H1 (cell line): ENCODE measurements around the gene SLC22A3.

Experiments
- CREB1 ChIP-seq: IDR thresholded peaks from 2 replicates; pipeline ENCODE4 v1.6.1; 2012; ENCODE audit warnings: inconsistent platforms
- CTCF ChIP-seq, 3 experiments: IDR thresholded peaks; 1 replicate in 2 of 3; 2 replicates in 1 of 3; pipeline versions ENCODE4 v1.5.1 to v1.6.1; 2011; ENCODE audit warnings: low read length in 3 of 3, mild to moderate bottlenecking in 3 of 3, inconsistent platforms in 2 of 3, low read depth in 1 of 3, moderate library complexity in 1 of 3; ENCODE audit not compliant: insufficient read depth in 1 of 3; ENCODE audit errors: control extremely low read depth in 1 of 3
- EP300 ChIP-seq, 2 experiments: IDR thresholded peaks; 1 replicate in 1 of 2; 2 replicates in 1 of 2; pipeline ENCODE4 v1.6.1; 2011 to 2012; ENCODE audit warnings: low read depth in 2 of 2, low read length in 2 of 2, mild to moderate bottlenecking in 2 of 2, borderline replicate concordance in 1 of 2, inconsistent platforms in 1 of 2, moderate library complexity in 1 of 2
- GABPA ChIP-seq: IDR thresholded peaks from 2 replicates; pipeline ENCODE4 v1.6.1; 2011; ENCODE audit warnings: mild to moderate bottlenecking, low read length, moderate library complexity, borderline replicate concordance; ENCODE audit not compliant: insufficient read depth
- GTF2F1 ChIP-seq: IDR thresholded peaks from 2 replicates; pipeline ENCODE4 v1.6.1; 2012; ENCODE audit warnings: low read depth, low read length, improper control_type of control experiment, borderline replicate concordance
- POLR2A ChIP-seq, 2 experiments: IDR thresholded peaks; 1 replicate in 1 of 2; 2 replicates in 1 of 2; pipeline ENCODE4 v1.6.1; 2011; ENCODE audit warnings: low read depth in 2 of 2, low read length in 2 of 2, mild to moderate bottlenecking in 2 of 2; ENCODE audit errors: control extremely low read depth in 1 of 2
- RAD21 ChIP-seq, 2 experiments: IDR thresholded peaks in 1 of 2; conservative IDR thresholded peaks in 1 of 2; 2 replicates each; pipeline ENCODE4 v1.6.1; 2011; ENCODE audit warnings: low read depth in 2 of 2, low read length in 2 of 2, improper control_type of control experiment in 1 of 2, inconsistent platforms in 1 of 2, mild to moderate bottlenecking in 1 of 2, moderate library complexity in 1 of 2
- TAF1 ChIP-seq: IDR thresholded peaks from 2 replicates; pipeline ENCODE4 v1.6.1; 2011; ENCODE audit warnings: mild to moderate bottlenecking, low read depth, low read length
- TBP ChIP-seq: IDR thresholded peaks from 2 replicates; pipeline ENCODE4 v1.6.1; 2011; ENCODE audit warnings: low read depth, low read length, improper control_type of control experiment

- TF ChIP-seq TAF1, result no peak
- no peak for TF ChIP-seq EP300 (IDR thresholded peaks at IDR 0.05; ENCODE audit: borderline replicate concordance in 1 of 2, low read depth in 2 of 2, low read length in 2 of 2)
- TF ChIP-seq TBP, result no peak
- no peak for TF ChIP-seq CTCF (IDR thresholded peaks at IDR 0.05; ENCODE audit: control extremely low read depth in 1 of 3, insufficient read depth in 1 of 3, low read depth in 1 of 3, low read length in 3 of 3)
- no peak for TF ChIP-seq GTF2F1
- TF ChIP-seq RAD21 (IDR thresholded peaks at IDR 0.05 in 1 of 2, conservative IDR thresholded peaks at IDR 0.05 in 1 of 2; ENCODE audit: low read depth in 2 of 2, low read length in 2 of 2), result no peak
- no peak for TF ChIP-seq CREB1
- no peak for TF ChIP-seq POLR2A (IDR thresholded peaks at IDR 0.05; ENCODE audit: control extremely low read depth in 1 of 2, low read depth in 2 of 2, low read length in 2 of 2)
- TF ChIP-seq GABPA, result no peak
These were observed 26.8 kb downstream of the SLC22A3 start for GRCh38 chr6:160374836-160375560.
